SK-N-SH (cell line): Measurements from ENCODE around the gene PTDSS2. TPM values are rescaled to one million over a fixed set of nuclear protein-coding genes. Genes with fewer than 3 reads are reported as not detected.

Experiments used
- CTCF ChIA-PET: fragments of 300-600, 350-600 bp; formaldehyde crosslinking; extraction: SDS; loops from one replicate; lab custom pipeline; 2021; lab: Yijun Ruan, JAX
- POLR2A ChIA-PET: fragments of 350-600 bp; sonication (Branson Sonifier 250); formaldehyde crosslinking; extraction: SDS; loops from one replicate; lab custom pipeline; 2020; ENCODE audit warnings: antibody characterized with exemption, inconsistent platforms; lab: Yijun Ruan, JAX
- DNase-seq: peaks from one replicate; pipeline ENCODE4 v3.0.0; 2012
- H2AFZ ChIP-seq: fragments of 200-600 bp; sonication (generic); 2 replicates; pipeline ENCODE4 v1.8.1; 2016; ENCODE audit warnings: antibody characterized with exemption, mild to moderate bottlenecking, low read depth
- H3F3A ChIP-seq: fragments of 200-600 bp; sonication (generic); replicated peaks from 2 replicates; pipeline ENCODE3; 2016; ENCODE audit warnings: antibody characterized with exemption, mild to moderate bottlenecking; ENCODE audit not compliant: insufficient read depth
- H3K27ac ChIP-seq, 2 experiments: fragments of 200-500 bp in 1 of 2; fragments of 200-600 bp in 1 of 2; sonication (Bioruptor generic) in 1 of 2; sonication (generic), shearing (Covaris generic) in 1 of 2; 2 replicates each; pipeline versions ENCODE4 v1.5.1 to v1.6.1; 2014 to 2016; ENCODE audit warnings: low read depth in 2 of 2, inconsistent platforms in 1 of 2, low read length in 1 of 2, mild to moderate bottlenecking in 1 of 2, mixed read lengths in 1 of 2
- H3K27me3 ChIP-seq: fragments of 200-600 bp; sonication (generic), shearing (Covaris generic); 2 replicates; pipeline ENCODE4 v1.6.1; 2016; ENCODE audit warnings: mixed run types; ENCODE audit not compliant: insufficient read depth
- H3K36me3 ChIP-seq, 2 experiments: fragments of 200-500 bp in 1 of 2; fragments of 200-600 bp in 1 of 2; sonication (Bioruptor generic) in 1 of 2; sonication (generic) in 1 of 2; replicated peaks in 1 of 2; 2 replicates each; pipeline versions ENCODE3 to v1.5.1; 2014 to 2016; ENCODE audit warnings: low read length in 1 of 2, mild to moderate bottlenecking in 1 of 2; ENCODE audit not compliant: insufficient read depth in 2 of 2, control insufficient read depth in 1 of 2
- H3K4me1 ChIP-seq, 2 experiments: fragments of 200-500 bp in 1 of 2; fragments of 200-600 bp in 1 of 2; sonication (Bioruptor generic) in 1 of 2; sonication (generic), shearing (Covaris generic) in 1 of 2; 2 replicates each; pipeline versions ENCODE4 v1.5.1 to v1.6.1; 2014 to 2016; ENCODE audit warnings: low read depth in 1 of 2, low read length in 1 of 2, mixed run types in 1 of 2; ENCODE audit not compliant: insufficient read depth in 2 of 2, control insufficient read depth in 1 of 2
- H3K4me2 ChIP-seq: fragments of 200-600 bp; sonication (generic), shearing (Covaris generic); 2 replicates; pipeline ENCODE4 v1.6.1; 2017; ENCODE audit warnings: mixed run types
- H3K4me3 ChIP-seq, 2 experiments: fragments of 200-500 bp in 1 of 2; fragments of 200-600 bp in 1 of 2; sonication (Bioruptor generic) in 1 of 2; sonication (generic), shearing (Covaris generic) in 1 of 2; 2 replicates each; pipeline versions ENCODE4 v1.5.1 to v1.8.1; 2014 to 2016; ENCODE audit warnings: low read depth in 2 of 2, inconsistent platforms in 1 of 2, low read length in 1 of 2, mild to moderate bottlenecking in 1 of 2, mixed read lengths in 1 of 2, moderate library complexity in 1 of 2
- H3K79me2 ChIP-seq: fragments of 200-600 bp; sonication (generic); 2 replicates; pipeline ENCODE4 v1.8.1; 2017; ENCODE audit warnings: mild to moderate bottlenecking; ENCODE audit not compliant: insufficient read depth
- H3K9ac ChIP-seq: fragments of 200-600 bp; sonication (generic); 2 replicates; pipeline ENCODE4 v1.6.1; 2017; ENCODE audit warnings: mixed run types
- H3K9me2 ChIP-seq: fragments of 200-600 bp; sonication (generic); 2 replicates; pipeline ENCODE4 v1.6.1; 2017; ENCODE audit warnings: mixed run types
- H3K9me3 ChIP-seq: fragments of 200-600 bp; sonication (generic); 2 replicates; pipeline ENCODE4 v1.6.1; 2017; ENCODE audit warnings: mixed run types, mild to moderate bottlenecking, moderate library complexity
- H4K20me1 ChIP-seq: fragments of 200-600 bp; sonication (generic); 2 replicates; pipeline ENCODE4 v1.6.1; 2017; ENCODE audit warnings: mild to moderate bottlenecking, mixed run types; ENCODE audit not compliant: insufficient read depth
- EP300 ChIP-seq, 2 experiments: IDR thresholded peaks; 2 replicates each; pipeline versions ENCODE4 v1.4.0 to v1.6.1; 2012; ENCODE audit warnings: borderline replicate concordance in 1 of 2, low read depth in 1 of 2, low read length in 1 of 2
- FOSL2 ChIP-seq: IDR thresholded peaks from 2 replicates; pipeline ENCODE4 v1.4.0; 2012; ENCODE audit warnings: low read depth, mild to moderate bottlenecking, moderate library complexity, borderline replicate concordance
- GATA2 ChIP-seq: sonication (generic); formaldehyde crosslinking; IDR thresholded peaks from 2 replicates; pipeline ENCODE4 v1.5.0; 2020; ENCODE audit warnings: mild to moderate bottlenecking, missing genetic modification reagents
- MXI1 ChIP-seq: IDR thresholded peaks from 2 replicates; pipeline ENCODE4 v1.6.1; 2012; ENCODE audit warnings: mild to moderate bottlenecking, low read depth, low read length, improper control_type of control experiment
- NRF1 ChIP-seq: IDR thresholded peaks from 2 replicates; pipeline ENCODE4 v1.6.1; 2012; ENCODE audit warnings: low read depth, mild to moderate bottlenecking, low read length
- RAD21 ChIP-seq: IDR thresholded peaks from 2 replicates; pipeline ENCODE4 v1.6.1; 2012; ENCODE audit warnings: mild to moderate bottlenecking, low read length
- RCOR1 ChIP-seq: fragments of 150-350 bp; IDR thresholded peaks from 2 replicates; pipeline ENCODE4 v1.6.1; 2017; ENCODE audit warnings: antibody characterized with exemption, low read length
- SIN3A ChIP-seq: IDR thresholded peaks from 2 replicates; pipeline ENCODE4 v1.6.1; 2012; ENCODE audit warnings: low read depth, mild to moderate bottlenecking, low read length, moderate library complexity, borderline replicate concordance
- TCF12 ChIP-seq: IDR thresholded peaks from 2 replicates; pipeline ENCODE4 v1.4.0; 2012
- WGBS: methylation state at CpG from one replicate; pipeline ENCODE4 v1.1.6; 2017; ENCODE audit warnings: low lambda C conversion rate; 5-methylcytosine and 5-hydroxymethylcytosine counted together
- polyA plus RNA-seq, 3 experiments: library from polyadenylated mRNA; depleted of rRNA; stranded (reverse); fragments of >200 nt; gene quantifications; 2 replicates each; pipeline ENCODE4 v1.2.3, GENCODE V29; 2012
- TF ChIP-seq, protein P1 (sequence below): IDR thresholded peaks from 2 replicates; pipeline ENCODE4 v1.6.1; 2012; ENCODE audit warnings: mild to moderate bottlenecking, low read depth, low read length, moderate library complexity
- TF ChIP-seq, protein P2 (sequence below): fragments of 150-350 bp; IDR thresholded peaks from 2 replicates; pipeline ENCODE4 v1.6.1; 2017; ENCODE audit warnings: antibody characterized with exemption, low read length, low read depth, borderline replicate concordance
- TF ChIP-seq, protein P3 (sequence below): fragments of 150-350 bp; IDR thresholded peaks from 2 replicates; pipeline ENCODE4 v1.6.1; 2016; ENCODE audit warnings: mild to moderate bottlenecking, low read depth, low read length
- TF ChIP-seq, protein P4 (sequence below): fragments of 200-600 bp; sonication (generic); IDR thresholded peaks from 2 replicates; pipeline ENCODE4 v1.6.1; 2017; ENCODE audit warnings: antibody characterized with exemption, mild to moderate bottlenecking, moderate library complexity

The PTDSS2 gene
- polyA plus RNA-seq, 1 of the 3 experiments (the other 2 are of a cell fraction): 28.6 TPM

DNA sequence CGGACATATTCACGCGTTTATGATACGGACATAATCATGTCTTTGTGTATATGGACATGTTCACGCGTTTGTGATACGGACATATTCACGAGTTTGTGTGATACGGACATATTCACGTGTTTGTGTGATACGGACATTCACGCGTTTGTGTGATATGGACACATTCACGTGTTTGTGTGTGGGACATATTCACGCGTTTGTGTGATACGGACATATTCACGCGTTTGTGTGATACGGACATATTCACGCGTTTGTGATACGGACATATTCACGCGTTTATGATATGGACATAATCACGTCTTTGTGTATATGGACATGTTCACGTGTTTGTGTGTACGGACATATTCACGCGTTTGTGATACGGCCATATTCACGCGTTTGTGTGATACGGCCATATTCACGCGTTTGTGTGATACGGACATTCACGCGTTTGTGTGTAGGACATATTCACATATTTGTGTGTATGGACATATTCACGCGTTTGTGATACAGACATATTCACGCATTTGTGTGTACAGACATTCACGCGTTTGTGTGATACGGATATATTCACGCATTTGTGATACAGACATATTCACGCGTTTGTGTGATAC lies 24.9 kb downstream of the PTDSS2 start (continued):
- TF ChIP-seq, protein P1, sequence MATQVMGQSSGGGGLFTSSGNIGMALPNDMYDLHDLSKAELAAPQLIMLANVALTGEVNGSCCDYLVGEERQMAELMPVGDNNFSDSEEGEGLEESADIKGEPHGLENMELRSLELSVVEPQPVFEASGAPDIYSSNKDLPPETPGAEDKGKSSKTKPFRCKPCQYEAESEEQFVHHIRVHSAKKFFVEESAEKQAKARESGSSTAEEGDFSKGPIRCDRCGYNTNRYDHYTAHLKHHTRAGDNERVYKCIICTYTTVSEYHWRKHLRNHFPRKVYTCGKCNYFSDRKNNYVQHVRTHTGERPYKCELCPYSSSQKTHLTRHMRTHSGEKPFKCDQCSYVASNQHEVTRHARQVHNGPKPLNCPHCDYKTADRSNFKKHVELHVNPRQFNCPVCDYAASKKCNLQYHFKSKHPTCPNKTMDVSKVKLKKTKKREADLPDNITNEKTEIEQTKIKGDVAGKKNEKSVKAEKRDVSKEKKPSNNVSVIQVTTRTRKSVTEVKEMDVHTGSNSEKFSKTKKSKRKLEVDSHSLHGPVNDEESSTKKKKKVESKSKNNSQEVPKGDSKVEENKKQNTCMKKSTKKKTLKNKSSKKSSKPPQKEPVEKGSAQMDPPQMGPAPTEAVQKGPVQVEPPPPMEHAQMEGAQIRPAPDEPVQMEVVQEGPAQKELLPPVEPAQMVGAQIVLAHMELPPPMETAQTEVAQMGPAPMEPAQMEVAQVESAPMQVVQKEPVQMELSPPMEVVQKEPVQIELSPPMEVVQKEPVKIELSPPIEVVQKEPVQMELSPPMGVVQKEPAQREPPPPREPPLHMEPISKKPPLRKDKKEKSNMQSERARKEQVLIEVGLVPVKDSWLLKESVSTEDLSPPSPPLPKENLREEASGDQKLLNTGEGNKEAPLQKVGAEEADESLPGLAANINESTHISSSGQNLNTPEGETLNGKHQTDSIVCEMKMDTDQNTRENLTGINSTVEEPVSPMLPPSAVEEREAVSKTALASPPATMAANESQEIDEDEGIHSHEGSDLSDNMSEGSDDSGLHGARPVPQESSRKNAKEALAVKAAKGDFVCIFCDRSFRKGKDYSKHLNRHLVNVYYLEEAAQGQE: no peak
- TF ChIP-seq EP300 (IDR thresholded peaks at IDR 0.05; ENCODE audit: borderline replicate concordance in 1 of 2, low read depth in 1 of 2, low read length in 1 of 2) (no peak), NRF1 (no peak)
- TF ChIP-seq, protein P2, sequence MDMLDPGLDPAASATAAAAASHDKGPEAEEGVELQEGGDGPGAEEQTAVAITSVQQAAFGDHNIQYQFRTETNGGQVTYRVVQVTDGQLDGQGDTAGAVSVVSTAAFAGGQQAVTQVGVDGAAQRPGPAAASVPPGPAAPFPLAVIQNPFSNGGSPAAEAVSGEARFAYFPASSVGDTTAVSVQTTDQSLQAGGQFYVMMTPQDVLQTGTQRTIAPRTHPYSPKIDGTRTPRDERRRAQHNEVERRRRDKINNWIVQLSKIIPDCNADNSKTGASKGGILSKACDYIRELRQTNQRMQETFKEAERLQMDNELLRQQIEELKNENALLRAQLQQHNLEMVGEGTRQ: no peak
- TF ChIP-seq, protein P3, sequence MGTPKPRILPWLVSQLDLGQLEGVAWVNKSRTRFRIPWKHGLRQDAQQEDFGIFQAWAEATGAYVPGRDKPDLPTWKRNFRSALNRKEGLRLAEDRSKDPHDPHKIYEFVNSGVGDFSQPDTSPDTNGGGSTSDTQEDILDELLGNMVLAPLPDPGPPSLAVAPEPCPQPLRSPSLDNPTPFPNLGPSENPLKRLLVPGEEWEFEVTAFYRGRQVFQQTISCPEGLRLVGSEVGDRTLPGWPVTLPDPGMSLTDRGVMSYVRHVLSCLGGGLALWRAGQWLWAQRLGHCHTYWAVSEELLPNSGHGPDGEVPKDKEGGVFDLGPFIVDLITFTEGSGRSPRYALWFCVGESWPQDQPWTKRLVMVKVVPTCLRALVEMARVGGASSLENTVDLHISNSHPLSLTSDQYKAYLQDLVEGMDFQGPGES: no peak
- TF ChIP-seq, protein P4, sequence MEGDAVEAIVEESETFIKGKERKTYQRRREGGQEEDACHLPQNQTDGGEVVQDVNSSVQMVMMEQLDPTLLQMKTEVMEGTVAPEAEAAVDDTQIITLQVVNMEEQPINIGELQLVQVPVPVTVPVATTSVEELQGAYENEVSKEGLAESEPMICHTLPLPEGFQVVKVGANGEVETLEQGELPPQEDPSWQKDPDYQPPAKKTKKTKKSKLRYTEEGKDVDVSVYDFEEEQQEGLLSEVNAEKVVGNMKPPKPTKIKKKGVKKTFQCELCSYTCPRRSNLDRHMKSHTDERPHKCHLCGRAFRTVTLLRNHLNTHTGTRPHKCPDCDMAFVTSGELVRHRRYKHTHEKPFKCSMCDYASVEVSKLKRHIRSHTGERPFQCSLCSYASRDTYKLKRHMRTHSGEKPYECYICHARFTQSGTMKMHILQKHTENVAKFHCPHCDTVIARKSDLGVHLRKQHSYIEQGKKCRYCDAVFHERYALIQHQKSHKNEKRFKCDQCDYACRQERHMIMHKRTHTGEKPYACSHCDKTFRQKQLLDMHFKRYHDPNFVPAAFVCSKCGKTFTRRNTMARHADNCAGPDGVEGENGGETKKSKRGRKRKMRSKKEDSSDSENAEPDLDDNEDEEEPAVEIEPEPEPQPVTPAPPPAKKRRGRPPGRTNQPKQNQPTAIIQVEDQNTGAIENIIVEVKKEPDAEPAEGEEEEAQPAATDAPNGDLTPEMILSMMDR: no peak

- Histone ChIP-seq H3F3A (no peaks in the 10 kb centered on the region), H3K79me2 (0 out of 2 replicates have a peak, but pooled peaks cover 10% of the 10 kb centered on the region), H3K4me3 (no peak overlapping the region), H3K27me3 (no peaks in the 10 kb centered on the region), H4K20me1 (no peaks in the 10 kb centered on the region), H3K9ac (no peak overlapping the region), H3K9me3 (no peaks in the 10 kb centered on the region), H2AFZ (no peak overlapping the region), H3K36me3 (no peaks in the 10 kb centered on the region), H3K9me2 (no peaks in the 10 kb centered on the region), H3K4me2 (no peak overlapping the region), H3K27ac (no peak overlapping the region; a peak in 1 of 4 replicates), H3K4me1 (no peaks in the 10 kb centered on the region; a peak in 1 of 4 replicates)
- DNase-seq: no peak
- ChIA-PET POLR2A (no interaction called here), CTCF (interaction anchor here (0.5 kb wide), 1 partner anchor 184 kb away, joined by 3 read pairs; no protein-coding TSS in a partner anchor)
- WGBS: 94% methylated on average over 3 of the region's 9 CpGs
- TF ChIP-seq GATA2 (CRISPR knock-in tag) (no peak), RCOR1 (no peak), RAD21 (no peak), FOSL2 (no peak), MXI1 (no peak), SIN3A (no peak), TCF12 (no peak)
- TF ChIP-seq, protein P1: no peak
- TF ChIP-seq, protein P3: no peak
- TF ChIP-seq, protein P4: no peak
Observed at GRCh38 chr11:475941-476340, 25.9 kb downstream of the PTDSS2 start.
